ENCODE data around the gene ZNF761. TPM values are rescaled to one million over a fixed set of nuclear protein-coding genes. Genes with fewer than 3 reads are reported as not detected.
"Not testable (repeated sequence)": the region's sequence is repeated elsewhere in the genome, so short reads cannot be mapped to it uniquely, and the experiment has no call there.

ZNF761 gene
- total RNA-seq, 1 donor from 2014 or later: 12.3 TPM

GRCh38 chr19:53503671-53504364 is 72.0 kb downstream of the ZNF761 start:
- not testable (repeated sequence) for H3K27me3 ChIP-seq; DNase-seq (ENCODE audit: extremely low spot score in 2 of 2); H3K9me3 ChIP-seq; H3K4me1 ChIP-seq; H3K27ac ChIP-seq; H3K36me3 ChIP-seq; H3K4me3 ChIP-seq
- intact Hi-C loops (cut with DNase I): loop anchor here (10.0 kb wide), 1 partner anchor 79 kb away; no protein-coding TSS in a partner anchor

- Histone ChIP-seq H3K4me3 (peak overlapping the region; percentile 23 to 24), H3K27ac (peak overlapping the region; percentile 73)
- H3K9me3 ChIP-seq; H3K36me3 ChIP-seq; DNase-seq (ENCODE audit: extremely low spot score in 2 of 2); H3K4me1 ChIP-seq; H3K27me3 ChIP-seq: not testable (repeated sequence)
- TF ChIP-seq CTCF (IDR thresholded peaks at IDR 0.05): peak in 1 of 3 experiments; percentile 8
- intact Hi-C loops (cut with DNase I): loop anchor here (10.0 kb wide), 1 partner anchor 80 kb away; no protein-coding TSS in a partner anchor
Observed at GRCh38 chr19:53504365-53504703, 72.5 kb downstream of the ZNF761 start.

- H3K9me3 ChIP-seq: no peaks in the 10 kb centered on the region
- no peaks in the 10 kb centered on the region for H3K4me1 ChIP-seq
- peak overlapping the region; percentile 73 for H3K27ac ChIP-seq
- TF ChIP-seq POLR2AphosphoS5 (IDR thresholded peaks at IDR 0.05; ENCODE audit: insufficient read depth in 1 of 2, low read depth in 1 of 2): peak in 1 of 2 donors; percentile 82
- no peak for TF ChIP-seq POLR2A (IDR thresholded peaks at IDR 0.05)
- H3K27me3 ChIP-seq: no peaks in the 10 kb centered on the region
- H3K36me3 ChIP-seq: no peaks in the 10 kb centered on the region
- DNase-seq (ENCODE audit: extremely low spot score in 2 of 2): peak in 1 of 2 donors; percentile 96
- peak overlapping the region; percentile 23 to 24 for H3K4me3 ChIP-seq
- intact Hi-C loops (cut with DNase I): loop anchor here (10.0 kb wide), 1 partner anchor 80 kb away; no protein-coding TSS in a partner anchor
Observed at GRCh38 chr19:53504885-53505284, 73.1 kb downstream of the ZNF761 start.

GRCh38 chr19:53506728-53507127 is 74.9 kb downstream of the ZNF761 start:
- no peak for DNase-seq (ENCODE audit: extremely low spot score in 2 of 2)
- Histone ChIP-seq H3K27me3 (no peaks in the 10 kb centered on the region), H3K4me3 (no peak overlapping the region), H3K27ac (no peak overlapping the region), H3K36me3 (no peaks in the 10 kb centered on the region), H3K9me3 (no peaks in the 10 kb centered on the region), H3K4me1 (no peaks in the 10 kb centered on the region)
- intact Hi-C loops (cut with DNase I): loop anchor here (10.0 kb wide), 1 partner anchor 82 kb away; no protein-coding TSS in a partner anchor
- TF ChIP-seq CTCF (IDR thresholded peaks at IDR 0.05) (no peak), POLR2A (IDR thresholded peaks at IDR 0.05) (no peak), POLR2AphosphoS5 (IDR thresholded peaks at IDR 0.05; ENCODE audit: insufficient read depth in 1 of 2, low read depth in 1 of 2) (no peak)

Small RNA genes lying within 50 kb of the gene (small RNA-seq; reads per million reads assigned to genes)
- gene RPL39P36: not detected

Other genes with a start within 250 kb of the ZNF761 start
- gene ZNF665, start 238.6 kb upstream of the ZNF761 start, total RNA-seq: 1.5 TPM
- gene ZNF677, start 177.1 kb upstream of the ZNF761 start, total RNA-seq: 5.9 TPM
- not detected for gene VN1R2, start 173.7 kb upstream of the ZNF761 start, total RNA-seq
- not detected for gene VN1R4, start 164.3 kb upstream of the ZNF761 start, total RNA-seq
- 5.2 TPM for gene ZNF845, start 98.2 kb upstream of the ZNF761 start, total RNA-seq
- gene ZNF525, start 66.3 kb upstream of the ZNF761 start, total RNA-seq: 6.4 TPM
- 10.6 TPM for gene ZNF765, start 36.8 kb upstream of the ZNF761 start, total RNA-seq
- 4.2 TPM for gene ZNF813, start 35.7 kb downstream of the ZNF761 start, total RNA-seq
- 72.7 TPM for gene ZNF331, start 106.2 kb downstream of the ZNF761 start, total RNA-seq
- gene DPRX, start 200.0 kb downstream of the ZNF761 start, total RNA-seq: not detected